HCT116 (cell line): ENCODE results near the gene PAX2. TPM values are rescaled to one million over a fixed set of nuclear protein-coding genes. Genes with fewer than 3 reads are reported as not detected.

Experiments used
- ATAC-seq: fragments of 200-7000 bp; cut with Tn5 transposase; 2 replicates; pipeline ENCODE4 v1.9.1; 2020; ENCODE audit warnings: mild to moderate bottlenecking, moderate library complexity
- BruUV-seq: library from RNA; stranded (reverse); fragments of 400-500 nt; replicated peaks from 2 replicates; lab custom pipeline; 2021; lab: Mats Ljungman, UMichigan
- CTCF ChIA-PET: fragments of 300-600 bp; sonication (Branson Sonifier 250); formaldehyde crosslinking; loops from one replicate; lab custom pipeline; 2021; ENCODE audit warnings: antibody characterized with exemption; lab: Charles Lee
- POLR2A ChIA-PET: fragments of 300-600, 350-600 bp; sonication (Branson Sonifier 250); formaldehyde crosslinking; loops from one replicate; lab custom pipeline; 2021; ENCODE audit warnings: antibody characterized with exemption; lab: Charles Lee
- RAD21 ChIA-PET, 2 experiments: fragments of 300-600 bp; sonication (Branson Sonifier 250); formaldehyde crosslinking; loops; one replicate each; lab custom pipeline; 2023; ENCODE audit warnings: low total read pairs in 2 of 2; ENCODE audit not compliant: uncharacterized antibody in 2 of 2, unreplicated experiment in 2 of 2, low non-redundant PET in 1 of 2; lab: Charles Lee
- DNase-seq: peaks from one replicate; pipeline ENCODE4 v3.0.0-alpha.2; 2010; ENCODE audit warnings: low read depth, low spot score
- H2AFZ ChIP-seq: fragments of 200-600 bp; shearing (Covaris generic), sonication (generic); 2 replicates; pipeline ENCODE4 v1.6.1; 2017; ENCODE audit warnings: low read depth, mixed run types, mixed read lengths, antibody characterized with exemption, low read length; ENCODE audit not compliant: poor library complexity, severe bottlenecking
- H3K27ac ChIP-seq: 2 replicates; pipeline ENCODE4 v1.5.1; 2012; ENCODE audit warnings: low read depth, low read length
- H3K27me3 ChIP-seq: fragments of 200-600 bp; sonication (generic); 2 replicates; pipeline ENCODE4 v1.6.1; 2016; ENCODE audit warnings: mixed run types, low read length, mixed read lengths; ENCODE audit not compliant: insufficient read depth
- H3K36me3 ChIP-seq, 2 experiments: fragments of 200-500 bp in 1 of 2; fragments of 200-600 bp in 1 of 2; sonication (Bioruptor generic) in 1 of 2; sonication (generic) in 1 of 2; 2 replicates each; pipeline versions ENCODE4 v1.5.1 to v1.6.1; 2014 to 2016; ENCODE audit warnings: low read length in 2 of 2, inconsistent platforms in 1 of 2, mixed read lengths in 1 of 2, mixed run types in 1 of 2; ENCODE audit not compliant: insufficient read depth in 2 of 2, control insufficient read depth in 1 of 2
- H3K4me1 ChIP-seq, 2 experiments: fragments of 200-600 bp in 1 of 2; sonication (generic) in 1 of 2; 2 replicates each; pipeline versions ENCODE4 v1.5.1 to v1.6.1; 2012 to 2017; ENCODE audit warnings: low read length in 2 of 2, inconsistent platforms in 1 of 2, mild to moderate bottlenecking in 1 of 2, mixed read lengths in 1 of 2, mixed run types in 1 of 2, moderate library complexity in 1 of 2; ENCODE audit not compliant: insufficient read depth in 2 of 2, control insufficient read depth in 1 of 2
- H3K4me2 ChIP-seq: fragments of 200-600 bp; sonication (generic); 2 replicates; pipeline ENCODE4 v1.6.1; 2017; ENCODE audit warnings: mixed run types, low read length, mixed read lengths
- H3K4me3 ChIP-seq, 2 experiments: fragments of 200-600 bp in 1 of 2; sonication (generic) in 1 of 2; replicated peaks in 1 of 2; 2 replicates each; pipeline ENCODE4 v1.5.1; 2011 to 2016; ENCODE audit warnings: low read length in 2 of 2, control low read depth in 1 of 2, low read depth in 1 of 2, mild to moderate bottlenecking in 1 of 2, mixed read lengths in 1 of 2, mixed run types in 1 of 2
- H3K79me2 ChIP-seq: fragments of 200-600 bp; sonication (generic); 2 replicates; pipeline ENCODE4 v1.6.1; 2017; ENCODE audit warnings: mild to moderate bottlenecking, mixed run types, low read length, moderate library complexity, mixed read lengths; ENCODE audit not compliant: insufficient read depth
- H3K9ac ChIP-seq: fragments of 200-600 bp; sonication (generic); 2 replicates; pipeline ENCODE4 v1.6.1; 2016; ENCODE audit warnings: low read length, mixed read lengths
- H3K9me2 ChIP-seq: fragments of 200-600 bp; sonication (generic), shearing (Covaris generic); 2 replicates; pipeline ENCODE4 v1.6.1; 2017; ENCODE audit warnings: mixed run types, mild to moderate bottlenecking, moderate library complexity; ENCODE audit not compliant: insufficient read depth
- H3K9me3 ChIP-seq, 2 experiments: fragments of 200-500 bp in 1 of 2; fragments of 200-600 bp in 1 of 2; sonication (Bioruptor generic) in 1 of 2; sonication (generic) in 1 of 2; 2 replicates each; pipeline ENCODE4 v1.6.1; 2014 to 2017; ENCODE audit warnings: low read length in 2 of 2, mixed read lengths in 2 of 2, inconsistent platforms in 1 of 2, low read depth in 1 of 2, mild to moderate bottlenecking in 1 of 2, mixed run types in 1 of 2, moderate library complexity in 1 of 2; ENCODE audit not compliant: control insufficient read depth in 1 of 2, insufficient read depth in 1 of 2
- H4K20me1 ChIP-seq: fragments of 200-600 bp; sonication (generic), shearing (Covaris generic); 2 replicates; pipeline ENCODE4 v1.6.1; 2017; ENCODE audit warnings: mixed run types, mild to moderate bottlenecking, moderate library complexity; ENCODE audit not compliant: insufficient read depth
- CEBPB ChIP-seq: IDR thresholded peaks from 2 replicates; pipeline ENCODE4 v1.6.1; 2012; ENCODE audit warnings: low read depth
- EGR1 ChIP-seq: IDR thresholded peaks from 2 replicates; pipeline ENCODE4 v1.6.1; 2012; ENCODE audit warnings: low read depth
- EZH2 ChIP-seq: fragments of 200-600 bp; sonication (generic); IDR thresholded peaks from 2 replicates; pipeline ENCODE4 v1.6.1; 2017; ENCODE audit warnings: antibody characterized with exemption, mixed run types
- EZH2phosphoT487 ChIP-seq: fragments of 200-600 bp; IDR thresholded peaks from 2 replicates; pipeline ENCODE4 v1.6.1; 2018; ENCODE audit warnings: antibody characterized with exemption, borderline replicate concordance
- FOSL1 ChIP-seq: IDR thresholded peaks from 2 replicates; pipeline ENCODE4 v1.6.1; 2012; ENCODE audit warnings: low read depth
- JUND ChIP-seq: IDR thresholded peaks from 2 replicates; pipeline ENCODE4 v1.6.1; 2012
- POLR2A ChIP-seq: IDR thresholded peaks from 2 replicates; pipeline ENCODE4 v1.7.0; 2011; ENCODE audit warnings: borderline replicate concordance; ENCODE audit not compliant: insufficient read depth, insufficient read length; ENCODE audit errors: extremely low read depth
- SRF ChIP-seq: IDR thresholded peaks from 2 replicates; pipeline ENCODE4 v1.6.1; 2012; ENCODE audit warnings: low read depth
- TCF7L2 ChIP-seq: IDR thresholded peaks from 2 replicates; pipeline ENCODE4 v1.7.0; 2011; ENCODE audit warnings: borderline replicate concordance, inconsistent platforms; ENCODE audit not compliant: insufficient read depth, insufficient read length; ENCODE audit errors: extremely low read depth
- ZFX ChIP-seq: fragments of 450-650 bp; IDR thresholded peaks from 2 replicates; pipeline ENCODE4 v1.6.1; 2017
- ZNF274 ChIP-seq: fragments of 200-500 bp; sonication (Bioruptor generic); IDR thresholded peaks from 2 replicates; pipeline ENCODE4 v1.6.1; 2014; ENCODE audit warnings: mild to moderate bottlenecking, low read depth, low read length, inconsistent platforms
- intact Hi-C: fragments of 100-400 bp; cut with micrococcal nuclease; formaldehyde crosslinking; loops from 2 replicates; pipeline ENCODE4 v1.10.0; 2022
- total RNA-seq: library from RNA; stranded (reverse); gene quantifications from one replicate; pipeline ENCODE4 v1.2.1, GENCODE V29; 2021; ENCODE audit not compliant: unreplicated experiment
- TF ChIP-seq, protein P1 (sequence below), 3 experiments: fragments of 200-600 bp in 1 of 3; sonication (generic) in 1 of 3; IDR thresholded peaks in 2 of 3; conservative IDR thresholded peaks in 1 of 3; 2 replicates each; pipeline ENCODE4 v1.5.1; 2012 to 2017; ENCODE audit warnings: low read depth in 2 of 3, low read length in 2 of 3, antibody characterized with exemption in 1 of 3, borderline replicate concordance in 1 of 3, control low read depth in 1 of 3, mild to moderate bottlenecking in 1 of 3, mixed read lengths in 1 of 3, mixed run types in 1 of 3, moderate library complexity in 1 of 3; ENCODE audit not compliant: insufficient read depth in 1 of 3
- TF ChIP-seq, protein P2 (sequence below): IDR thresholded peaks from 2 replicates; pipeline ENCODE4 v1.6.1; 2012; ENCODE audit warnings: low read depth
- TF ChIP-seq, protein P3 (sequence below): IDR thresholded peaks from 2 replicates; pipeline ENCODE4 v1.6.1; 2011; ENCODE audit warnings: mild to moderate bottlenecking, low read length, moderate library complexity; ENCODE audit not compliant: insufficient replicate concordance; ENCODE audit errors: extremely low read depth

Gene PAX2
- total RNA-seq, 1 experiment from 2014 or later, result 5.0 TPM

GRCh38 chr10:100811261-100811660 lies 65.9 kb downstream of the PAX2 start:
- Histone ChIP-seq H3K9me3 (no peaks in the 10 kb centered on the region), H2AFZ (no peak overlapping the region), H3K4me1 (no peaks in the 10 kb centered on the region), H3K79me2 (no peaks in the 10 kb centered on the region), H3K27ac (no peak overlapping the region), H3K9ac (no peak overlapping the region), H3K4me2 (no peak overlapping the region)
- POLR2A ChIA-PET, result interaction anchor here (1.3 to 1.6 kb wide), 2 partner anchors 9 to 15 kb away, joined by 3 to 4 read pairs; no protein-coding TSS in a partner anchor
- TF ChIP-seq TCF7L2, result no peak
- no peak for TF ChIP-seq ZNF274
- no peak for TF ChIP-seq SRF
- TF ChIP-seq, protein P1, sequence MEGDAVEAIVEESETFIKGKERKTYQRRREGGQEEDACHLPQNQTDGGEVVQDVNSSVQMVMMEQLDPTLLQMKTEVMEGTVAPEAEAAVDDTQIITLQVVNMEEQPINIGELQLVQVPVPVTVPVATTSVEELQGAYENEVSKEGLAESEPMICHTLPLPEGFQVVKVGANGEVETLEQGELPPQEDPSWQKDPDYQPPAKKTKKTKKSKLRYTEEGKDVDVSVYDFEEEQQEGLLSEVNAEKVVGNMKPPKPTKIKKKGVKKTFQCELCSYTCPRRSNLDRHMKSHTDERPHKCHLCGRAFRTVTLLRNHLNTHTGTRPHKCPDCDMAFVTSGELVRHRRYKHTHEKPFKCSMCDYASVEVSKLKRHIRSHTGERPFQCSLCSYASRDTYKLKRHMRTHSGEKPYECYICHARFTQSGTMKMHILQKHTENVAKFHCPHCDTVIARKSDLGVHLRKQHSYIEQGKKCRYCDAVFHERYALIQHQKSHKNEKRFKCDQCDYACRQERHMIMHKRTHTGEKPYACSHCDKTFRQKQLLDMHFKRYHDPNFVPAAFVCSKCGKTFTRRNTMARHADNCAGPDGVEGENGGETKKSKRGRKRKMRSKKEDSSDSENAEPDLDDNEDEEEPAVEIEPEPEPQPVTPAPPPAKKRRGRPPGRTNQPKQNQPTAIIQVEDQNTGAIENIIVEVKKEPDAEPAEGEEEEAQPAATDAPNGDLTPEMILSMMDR (IDR thresholded peaks at IDR 0.05 in 2 of 3, conservative IDR thresholded peaks at IDR 0.05 in 1 of 3; ENCODE audit: borderline replicate concordance in 1 of 3, insufficient read depth in 1 of 3, low read depth in 2 of 3, low read length in 2 of 3), result no peak
- no peak for TF ChIP-seq CEBPB
- TF ChIP-seq EZH2, result no peak
- no peak for TF ChIP-seq EGR1
- no peak for TF ChIP-seq FOSL1
- TF ChIP-seq, protein P2, sequence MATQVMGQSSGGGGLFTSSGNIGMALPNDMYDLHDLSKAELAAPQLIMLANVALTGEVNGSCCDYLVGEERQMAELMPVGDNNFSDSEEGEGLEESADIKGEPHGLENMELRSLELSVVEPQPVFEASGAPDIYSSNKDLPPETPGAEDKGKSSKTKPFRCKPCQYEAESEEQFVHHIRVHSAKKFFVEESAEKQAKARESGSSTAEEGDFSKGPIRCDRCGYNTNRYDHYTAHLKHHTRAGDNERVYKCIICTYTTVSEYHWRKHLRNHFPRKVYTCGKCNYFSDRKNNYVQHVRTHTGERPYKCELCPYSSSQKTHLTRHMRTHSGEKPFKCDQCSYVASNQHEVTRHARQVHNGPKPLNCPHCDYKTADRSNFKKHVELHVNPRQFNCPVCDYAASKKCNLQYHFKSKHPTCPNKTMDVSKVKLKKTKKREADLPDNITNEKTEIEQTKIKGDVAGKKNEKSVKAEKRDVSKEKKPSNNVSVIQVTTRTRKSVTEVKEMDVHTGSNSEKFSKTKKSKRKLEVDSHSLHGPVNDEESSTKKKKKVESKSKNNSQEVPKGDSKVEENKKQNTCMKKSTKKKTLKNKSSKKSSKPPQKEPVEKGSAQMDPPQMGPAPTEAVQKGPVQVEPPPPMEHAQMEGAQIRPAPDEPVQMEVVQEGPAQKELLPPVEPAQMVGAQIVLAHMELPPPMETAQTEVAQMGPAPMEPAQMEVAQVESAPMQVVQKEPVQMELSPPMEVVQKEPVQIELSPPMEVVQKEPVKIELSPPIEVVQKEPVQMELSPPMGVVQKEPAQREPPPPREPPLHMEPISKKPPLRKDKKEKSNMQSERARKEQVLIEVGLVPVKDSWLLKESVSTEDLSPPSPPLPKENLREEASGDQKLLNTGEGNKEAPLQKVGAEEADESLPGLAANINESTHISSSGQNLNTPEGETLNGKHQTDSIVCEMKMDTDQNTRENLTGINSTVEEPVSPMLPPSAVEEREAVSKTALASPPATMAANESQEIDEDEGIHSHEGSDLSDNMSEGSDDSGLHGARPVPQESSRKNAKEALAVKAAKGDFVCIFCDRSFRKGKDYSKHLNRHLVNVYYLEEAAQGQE, result no peak
- TF ChIP-seq, protein P3, sequence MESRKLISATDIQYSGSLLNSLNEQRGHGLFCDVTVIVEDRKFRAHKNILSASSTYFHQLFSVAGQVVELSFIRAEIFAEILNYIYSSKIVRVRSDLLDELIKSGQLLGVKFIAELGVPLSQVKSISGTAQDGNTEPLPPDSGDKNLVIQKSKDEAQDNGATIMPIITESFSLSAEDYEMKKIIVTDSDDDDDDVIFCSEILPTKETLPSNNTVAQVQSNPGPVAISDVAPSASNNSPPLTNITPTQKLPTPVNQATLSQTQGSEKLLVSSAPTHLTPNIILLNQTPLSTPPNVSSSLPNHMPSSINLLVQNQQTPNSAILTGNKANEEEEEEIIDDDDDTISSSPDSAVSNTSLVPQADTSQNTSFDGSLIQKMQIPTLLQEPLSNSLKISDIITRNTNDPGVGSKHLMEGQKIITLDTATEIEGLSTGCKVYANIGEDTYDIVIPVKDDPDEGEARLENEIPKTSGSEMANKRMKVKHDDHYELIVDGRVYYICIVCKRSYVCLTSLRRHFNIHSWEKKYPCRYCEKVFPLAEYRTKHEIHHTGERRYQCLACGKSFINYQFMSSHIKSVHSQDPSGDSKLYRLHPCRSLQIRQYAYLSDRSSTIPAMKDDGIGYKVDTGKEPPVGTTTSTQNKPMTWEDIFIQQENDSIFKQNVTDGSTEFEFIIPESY, result no peak
- no peak for TF ChIP-seq EZH2phosphoT487
- no peak for TF ChIP-seq POLR2A
- TF ChIP-seq ZFX, result no peak
- TF ChIP-seq JUND, result no peak
- TF ChIP-seq, all 23 proteins: peak for 0
- DNase-seq (no peak), ATAC-seq (no peak)
- ChIA-PET CTCF (interaction anchor here (1.3 kb wide), 2 partner anchors 12 to 68 kb away, joined by 3 read pairs; no protein-coding TSS in a partner anchor), RAD21 (no interaction called here)
- Histone ChIP-seq H3K36me3 (no peaks in the 10 kb centered on the region), H4K20me1 (no peaks in the 10 kb centered on the region), H3K9me2 (no peaks in the 10 kb centered on the region), H3K4me3 (no peak overlapping the region), H3K27me3 (no peaks in the 10 kb centered on the region)
- intact Hi-C loops, result no loop called here
- no TSS peak for BruUV-seq
